ENCODE measurements around the gene GUCA1C.

GUCA1C gene

GRCh38 chr3:108897883-108898282 lies 55.8 kb downstream of the GUCA1C start:
- ChIA-PET POLR2A (no interaction called here), CTCF (interaction anchor here (0.9 to 1.6 kb wide), 5 partner anchors 8 to 420 kb away, joined by 3 to 14 read pairs (median 4); no protein-coding TSS in a partner anchor)
- no peak for TF ChIP-seq CTCF (IDR thresholded peaks at IDR 0.05; ENCODE audit: control extremely low read depth, extremely low read depth, low read depth, missing control alignments)
- DNase-seq (ENCODE audit: extremely low spot score), result peak; percentile 32

GRCh38 chr3:108894981-108895380 lies 58.7 kb downstream of the GUCA1C start:
- ChIA-PET POLR2A (no interaction called here), CTCF (interaction anchor here (1.0 kb wide), 1 partner anchor 20 kb away, joined by 3 read pairs; no protein-coding TSS in a partner anchor)
- TF ChIP-seq CTCF (IDR thresholded peaks at IDR 0.05; ENCODE audit: control extremely low read depth, extremely low read depth, low read depth, missing control alignments), result no peak
- no peak for DNase-seq (ENCODE audit: extremely low spot score)

- TF ChIP-seq CTCF (IDR thresholded peaks at IDR 0.05; ENCODE audit: control extremely low read depth, extremely low read depth, low read depth, missing control alignments), result no peak
- CTCF ChIA-PET, result interaction anchor here (2.2 kb wide), 1 partner anchor 23 kb away, joined by 7 read pairs; no protein-coding TSS in a partner anchor
- DNase-seq (ENCODE audit: extremely low spot score), result no peak
- POLR2A ChIA-PET, result no interaction called here
Observed at GRCh38 chr3:108891833-108892232, 61.8 kb downstream of the GUCA1C start.

- ChIA-PET POLR2A (no interaction called here), CTCF (interaction anchor here (1.1 kb wide), 2 partner anchors 9 to 11 kb away, joined by 3 to 4 read pairs; no protein-coding TSS in a partner anchor)
- DNase-seq (ENCODE audit: extremely low spot score), result no peak
- TF ChIP-seq CTCF (IDR thresholded peaks at IDR 0.05; ENCODE audit: control extremely low read depth, extremely low read depth, low read depth, missing control alignments), result no peak
Observed at GRCh38 chr3:108887777-108888176, 65.9 kb downstream of the GUCA1C start.

GRCh38 chr3:108887121-108887520 lies 66.6 kb downstream of the GUCA1C start:
- no peak for TF ChIP-seq CTCF (IDR thresholded peaks at IDR 0.05; ENCODE audit: control extremely low read depth, extremely low read depth, low read depth, missing control alignments)
- no peak for DNase-seq (ENCODE audit: extremely low spot score)
- ChIA-PET CTCF (interaction anchor here (1.1 kb wide), 1 partner anchor 10 kb away, joined by 4 read pairs; no protein-coding TSS in a partner anchor), POLR2A (no interaction called here)

GRCh38 chr3:108883373-108883772 lies 70.3 kb downstream of the GUCA1C start:
- ChIA-PET POLR2A (no interaction called here), CTCF (interaction anchor here (1.6 kb wide), 1 partner anchor 10 kb away, joined by 5 read pairs; no protein-coding TSS in a partner anchor)
- TF ChIP-seq CTCF (IDR thresholded peaks at IDR 0.05; ENCODE audit: control extremely low read depth, extremely low read depth, low read depth, missing control alignments), result no peak
- DNase-seq (ENCODE audit: extremely low spot score), result no peak

Data from GM10248 (cell line).